Kidney epithelial cell (primary cell): ENCODE results near the gene CAMSAP2. TPM values are rescaled to one million over a fixed set of nuclear protein-coding genes. Genes with fewer than 3 reads are reported as not detected.
"Not testable (repeated sequence)": the region's sequence is repeated elsewhere in the genome, so short reads cannot be mapped to it uniquely, and the experiment has no call there.

ENCODE experiments used
- DNase-seq: peaks from one replicate; pipeline ENCODE4 v3.0.0-alpha.2; 2010; ENCODE audit warnings: low read depth
- H3K27me3 ChIP-seq: 2 replicates; pipeline ENCODE4 v1.6.0; 2011; ENCODE audit warnings: low read length; ENCODE audit not compliant: control insufficient read depth, insufficient read depth
- H3K36me3 ChIP-seq: 2 replicates; pipeline ENCODE4 v1.5.1; 2011; ENCODE audit warnings: low read length; ENCODE audit not compliant: control insufficient read depth, insufficient read depth
- H3K4me3 ChIP-seq: 2 replicates; pipeline ENCODE4 v1.5.1; 2011; ENCODE audit warnings: low read depth, mild to moderate bottlenecking, control low read depth, low read length
- total RNA-seq: library from RNA; depleted of rRNA; stranded (reverse); fragments of >200 nt; gene quantifications from 2 replicates; pipeline ENCODE4 v1.2.3, GENCODE V29; 2015
- TF ChIP-seq, protein P1 (sequence below): IDR thresholded peaks from 2 replicates; pipeline ENCODE4 v1.5.1; 2011; ENCODE audit warnings: mild to moderate bottlenecking, moderate library complexity, low read length, control low read depth, inconsistent platforms; ENCODE audit not compliant: insufficient read depth, poor library complexity, severe bottlenecking

The CAMSAP2 gene
- total RNA-seq, 1 donor from 2014 or later, result 31.9 TPM

GRCh38 chr1:200802865-200803512, 64.3 kb downstream of the CAMSAP2 start:
- no peak overlapping the region for H3K4me3 ChIP-seq
- no peaks in the 10 kb centered on the region for H3K27me3 ChIP-seq
- TF ChIP-seq, protein P1, sequence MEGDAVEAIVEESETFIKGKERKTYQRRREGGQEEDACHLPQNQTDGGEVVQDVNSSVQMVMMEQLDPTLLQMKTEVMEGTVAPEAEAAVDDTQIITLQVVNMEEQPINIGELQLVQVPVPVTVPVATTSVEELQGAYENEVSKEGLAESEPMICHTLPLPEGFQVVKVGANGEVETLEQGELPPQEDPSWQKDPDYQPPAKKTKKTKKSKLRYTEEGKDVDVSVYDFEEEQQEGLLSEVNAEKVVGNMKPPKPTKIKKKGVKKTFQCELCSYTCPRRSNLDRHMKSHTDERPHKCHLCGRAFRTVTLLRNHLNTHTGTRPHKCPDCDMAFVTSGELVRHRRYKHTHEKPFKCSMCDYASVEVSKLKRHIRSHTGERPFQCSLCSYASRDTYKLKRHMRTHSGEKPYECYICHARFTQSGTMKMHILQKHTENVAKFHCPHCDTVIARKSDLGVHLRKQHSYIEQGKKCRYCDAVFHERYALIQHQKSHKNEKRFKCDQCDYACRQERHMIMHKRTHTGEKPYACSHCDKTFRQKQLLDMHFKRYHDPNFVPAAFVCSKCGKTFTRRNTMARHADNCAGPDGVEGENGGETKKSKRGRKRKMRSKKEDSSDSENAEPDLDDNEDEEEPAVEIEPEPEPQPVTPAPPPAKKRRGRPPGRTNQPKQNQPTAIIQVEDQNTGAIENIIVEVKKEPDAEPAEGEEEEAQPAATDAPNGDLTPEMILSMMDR, result peak; percentile 93
- DNase-seq, result peak; percentile 62
- no peaks in the 10 kb centered on the region for H3K36me3 ChIP-seq

- TF ChIP-seq, protein P1, result no peak
- Histone ChIP-seq H3K27me3 (no peaks in the 10 kb centered on the region), H3K36me3 (no peaks in the 10 kb centered on the region), H3K4me3 (no peak overlapping the region)
- DNase-seq, result no peak
Observed at GRCh38 chr1:200805719-200806118, 67.0 kb downstream of the CAMSAP2 start.

- TF ChIP-seq, protein P1, result no peak
- Histone ChIP-seq H3K4me3 (no peak overlapping the region), H3K36me3 (no peaks in the 10 kb centered on the region), H3K27me3 (no peaks in the 10 kb centered on the region)
- DNase-seq, result no peak
Observed at GRCh38 chr1:200808846-200809245, 70.2 kb downstream of the CAMSAP2 start.

GRCh38 chr1:200811704-200812103, 73.0 kb downstream of the CAMSAP2 start:
- H3K27me3 ChIP-seq, result no peaks in the 10 kb centered on the region
- no peak for DNase-seq
- no peak overlapping the region for H3K4me3 ChIP-seq
- no peaks in the 10 kb centered on the region for H3K36me3 ChIP-seq
- TF ChIP-seq, protein P1, result no peak

GRCh38 chr1:200816624-200817224, 78.0 kb downstream of the CAMSAP2 start:
- DNase-seq, H3K36me3 ChIP-seq, H3K27me3 ChIP-seq, H3K4me3 ChIP-seq: not testable (repeated sequence)

GRCh38 chr1:200818248-200818647, 79.6 kb downstream of the CAMSAP2 start:
- H3K27me3 ChIP-seq, result no peaks in the 10 kb centered on the region
- TF ChIP-seq, protein P1, result no peak
- DNase-seq, result no peak
- no peaks in the 10 kb centered on the region for H3K36me3 ChIP-seq
- H3K4me3 ChIP-seq, result no peak overlapping the region
